ENCODE results near the gene AGBL4.

- TF ChIP-seq EZH2 (IDR thresholded peaks at IDR 0.05; ENCODE audit: borderline replicate concordance, low read depth, low read length, severe bottlenecking) = no peak
- TF ChIP-seq CTCF (IDR thresholded peaks at IDR 0.05; ENCODE audit: borderline replicate concordance, extremely low read depth, low read length, poor library complexity, severe bottlenecking) = peak; percentile 63
Observed at GRCh38 chr1:48572646-48573258, 1451.0 kb downstream of the AGBL4 start.
